A673 (cell line): ENCODE results near the gene SRCAP. TPM values are rescaled to one million over a fixed set of nuclear protein-coding genes. Genes with fewer than 3 reads are reported as not detected.

ENCODE experiments used
- BruUV-seq: library from RNA; stranded (reverse); fragments of 400-500 nt; replicated peaks from 2 replicates; lab custom pipeline; 2021; lab: Mats Ljungman, UMichigan
- CTCF ChIA-PET: fragments of 300-600 bp; sonication (Branson Sonifier 250); formaldehyde crosslinking; loops from one replicate; lab custom pipeline; 2022; ENCODE audit warnings: antibody characterized with exemption; lab: Charles Lee
- POLR2A ChIA-PET: fragments of 300-600 bp; sonication (Branson Sonifier 250); formaldehyde crosslinking; loops from one replicate; lab custom pipeline; 2022; ENCODE audit warnings: antibody characterized with exemption; ENCODE audit not compliant: low non-redundant PET; lab: Charles Lee
- DNase-seq: peaks from one replicate; pipeline ENCODE4 v3.0.0-alpha.2; 2015; ENCODE audit warnings: low spot score
- H3K27ac ChIP-seq: fragments of 200-600 bp; sonication (generic); 2 replicates; pipeline ENCODE4 v1.5.1; 2016; ENCODE audit warnings: mixed run types, low read depth, mild to moderate bottlenecking, mixed read lengths, antibody characterized with exemption, low read length; ENCODE audit not compliant: poor library complexity, severe bottlenecking
- H3K27me3 ChIP-seq: fragments of 200-600 bp; sonication (generic); replicated peaks from 2 replicates; pipeline ENCODE4 v1.6.1; 2017; ENCODE audit warnings: mixed run types, low read depth, mild to moderate bottlenecking, mixed read lengths, antibody characterized with exemption, low read length; ENCODE audit not compliant: insufficient read depth, poor library complexity
- H3K36me3 ChIP-seq: fragments of 200-600 bp; sonication (generic); 2 replicates; pipeline ENCODE4 v1.6.1; 2016; ENCODE audit warnings: mixed run types, mild to moderate bottlenecking, mixed read lengths, antibody characterized with exemption, low read length; ENCODE audit not compliant: insufficient read depth, poor library complexity, severe bottlenecking
- H3K4me1 ChIP-seq: fragments of 200-600 bp; sonication (generic); 2 replicates; pipeline ENCODE4 v1.6.1; 2017; ENCODE audit warnings: mixed run types, mild to moderate bottlenecking, mixed read lengths, antibody characterized with exemption, low read length; ENCODE audit not compliant: insufficient read depth, poor library complexity, severe bottlenecking
- H3K4me3 ChIP-seq: fragments of 200-600 bp; sonication (generic); 2 replicates; pipeline ENCODE4 v1.5.1; 2016; ENCODE audit warnings: low read depth, mixed run types, mild to moderate bottlenecking, mixed read lengths, low read length; ENCODE audit not compliant: poor library complexity, severe bottlenecking
- H3K9me3 ChIP-seq: fragments of 200-600 bp; sonication (generic); 2 replicates; pipeline ENCODE4 v1.6.1; 2016; ENCODE audit warnings: mixed run types, low read depth, mild to moderate bottlenecking, mixed read lengths, antibody characterized with exemption, low read length; ENCODE audit not compliant: poor library complexity, severe bottlenecking
- EZH2 ChIP-seq: fragments of 200-600 bp; sonication (generic); IDR thresholded peaks from 2 replicates; pipeline ENCODE4 v1.6.1; 2017; ENCODE audit warnings: borderline replicate concordance, low read depth, mild to moderate bottlenecking, mixed read lengths, antibody characterized with exemption, low read length; ENCODE audit not compliant: poor library complexity, severe bottlenecking
- intact Hi-C: fragments of 100-400 bp; cut with micrococcal nuclease; formaldehyde crosslinking; loops from one replicate; pipeline ENCODE4 v1.10.0; 2022; ENCODE audit not compliant: unreplicated experiment
- total RNA-seq: library from RNA; stranded (reverse); gene quantifications from 2 replicates; pipeline ENCODE4 v1.2.3, GENCODE V29; 2021
- TF ChIP-seq, protein P1 (sequence below): fragments of 300-800, 200-600 bp; sonication (generic); conservative IDR thresholded peaks from 2 replicates; pipeline ENCODE4 v1.5.1; 2017; ENCODE audit warnings: low read depth, mild to moderate bottlenecking, antibody characterized with exemption, low read length, moderate library complexity, mixed read lengths

SRCAP gene
- total RNA-seq, 1 experiment from 2014 or later: 104 TPM

DNA sequence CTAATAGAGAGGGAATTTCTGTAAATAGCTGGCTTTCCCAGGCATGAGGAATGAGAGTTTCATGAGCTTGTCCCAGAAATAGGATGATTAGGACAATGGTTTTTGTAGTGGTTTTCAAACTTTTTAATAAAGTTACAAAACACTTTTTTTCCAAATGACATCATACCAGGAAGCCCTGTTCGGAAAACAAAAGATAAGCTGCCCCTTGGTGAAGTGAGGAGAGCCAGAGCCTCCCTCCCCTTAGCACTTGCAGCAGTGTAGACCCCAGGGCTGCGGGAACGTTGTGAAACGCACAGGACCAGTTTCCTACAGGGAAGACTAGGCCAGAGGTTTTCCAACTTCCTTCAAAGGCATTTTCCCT, 33.2 kb upstream of the SRCAP start:
- H3K36me3 ChIP-seq: peaks cover 82% of the 10 kb centered on the region
- CTCF ChIA-PET: no interaction called here
- no TSS peak for BruUV-seq

DNA sequence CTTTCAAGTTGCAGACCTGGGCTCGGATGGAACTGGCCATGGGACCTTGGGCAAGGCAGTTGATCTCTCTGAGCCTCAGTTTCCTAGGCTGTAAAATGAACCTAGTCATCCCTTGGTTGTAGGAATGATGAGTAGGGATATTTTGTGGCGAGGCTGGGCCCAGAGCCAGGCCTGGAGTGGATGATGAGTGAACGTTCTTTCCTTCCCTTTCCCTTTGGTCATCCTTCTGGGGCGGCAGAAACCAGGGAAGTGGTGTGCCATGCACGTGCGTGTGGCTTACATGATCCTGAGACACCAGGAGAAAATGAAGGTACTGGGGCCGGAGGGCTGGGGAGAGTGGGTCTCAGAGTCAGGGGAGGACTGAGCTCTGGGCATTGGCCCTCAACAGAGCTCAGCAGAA, 32.3 kb upstream of the SRCAP start:
- Histone ChIP-seq H3K36me3 (peaks cover 77% of the 10 kb centered on the region), H3K9me3 (no peaks in the 10 kb centered on the region), H3K27ac (no peak overlapping the region), H3K4me3 (no peak overlapping the region), H3K4me1 (no peaks in the 10 kb centered on the region), H3K27me3 (no peaks in the 10 kb centered on the region)
- DNase-seq: no peak
- ChIA-PET CTCF (no interaction called here), POLR2A (no interaction called here)
- TF ChIP-seq, protein P1, sequence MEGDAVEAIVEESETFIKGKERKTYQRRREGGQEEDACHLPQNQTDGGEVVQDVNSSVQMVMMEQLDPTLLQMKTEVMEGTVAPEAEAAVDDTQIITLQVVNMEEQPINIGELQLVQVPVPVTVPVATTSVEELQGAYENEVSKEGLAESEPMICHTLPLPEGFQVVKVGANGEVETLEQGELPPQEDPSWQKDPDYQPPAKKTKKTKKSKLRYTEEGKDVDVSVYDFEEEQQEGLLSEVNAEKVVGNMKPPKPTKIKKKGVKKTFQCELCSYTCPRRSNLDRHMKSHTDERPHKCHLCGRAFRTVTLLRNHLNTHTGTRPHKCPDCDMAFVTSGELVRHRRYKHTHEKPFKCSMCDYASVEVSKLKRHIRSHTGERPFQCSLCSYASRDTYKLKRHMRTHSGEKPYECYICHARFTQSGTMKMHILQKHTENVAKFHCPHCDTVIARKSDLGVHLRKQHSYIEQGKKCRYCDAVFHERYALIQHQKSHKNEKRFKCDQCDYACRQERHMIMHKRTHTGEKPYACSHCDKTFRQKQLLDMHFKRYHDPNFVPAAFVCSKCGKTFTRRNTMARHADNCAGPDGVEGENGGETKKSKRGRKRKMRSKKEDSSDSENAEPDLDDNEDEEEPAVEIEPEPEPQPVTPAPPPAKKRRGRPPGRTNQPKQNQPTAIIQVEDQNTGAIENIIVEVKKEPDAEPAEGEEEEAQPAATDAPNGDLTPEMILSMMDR: no peak
- no peak for TF ChIP-seq EZH2
- BruUV-seq: no TSS peak
- intact Hi-C loops: no loop called here

More for the DNA sequence above, 33.2 kb upstream of the SRCAP start:
- DNase-seq: no peak
- Histone ChIP-seq H3K27ac (no peak overlapping the region), H3K4me1 (peaks cover 5% of the 10 kb centered on the region), H3K9me3 (no peaks in the 10 kb centered on the region), H3K27me3 (no peaks in the 10 kb centered on the region), H3K4me3 (no peak overlapping the region)
- POLR2A ChIA-PET: interaction anchor here (0.5 kb wide), 1 partner anchor 28 kb away, joined by 7 read pairs; no protein-coding TSS in a partner anchor
- intact Hi-C loops: no loop called here
- TF ChIP-seq, protein P1: no peak
- TF ChIP-seq EZH2: no peak

DNA sequence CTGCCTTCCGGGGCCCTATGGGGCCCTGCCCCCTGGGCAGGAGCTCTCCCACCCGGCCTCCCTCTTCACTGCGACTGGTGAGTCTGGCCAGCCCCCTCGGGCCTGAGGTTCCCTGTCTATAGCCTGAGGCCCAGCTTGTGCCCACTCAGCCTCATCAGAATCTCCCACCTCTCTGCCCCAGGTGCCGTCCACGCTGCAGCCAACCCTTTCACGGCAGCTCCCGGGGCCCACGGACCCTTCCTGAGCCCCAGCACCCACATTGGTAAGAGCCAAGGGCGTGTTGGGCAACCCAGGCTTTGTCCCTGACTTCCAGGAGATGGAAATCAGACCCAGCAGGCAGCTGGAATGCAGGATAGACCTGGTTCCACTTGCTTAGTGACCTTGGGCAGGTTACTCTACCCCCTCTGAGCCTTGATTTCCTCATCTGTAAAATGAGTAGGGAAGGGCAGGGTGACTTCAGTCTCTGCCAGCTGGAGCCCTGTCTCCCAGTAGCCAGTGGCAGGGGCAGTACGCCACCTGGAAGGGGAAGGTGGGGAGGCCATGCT, 31.5 kb upstream of the SRCAP start:
- no peak overlapping the region for H3K27ac ChIP-seq
- POLR2A ChIA-PET: no interaction called here
- intact Hi-C loops: no loop called here
- CTCF ChIA-PET: no interaction called here
- H3K27me3 ChIP-seq: no peaks in the 10 kb centered on the region
- H3K9me3 ChIP-seq: no peaks in the 10 kb centered on the region
- no peak for TF ChIP-seq EZH2
- TF ChIP-seq, protein P1: no peak
- no peak overlapping the region for H3K4me3 ChIP-seq
- peaks cover 70% of the 10 kb centered on the region for H3K36me3 ChIP-seq
- no peaks in the 10 kb centered on the region for H3K4me1 ChIP-seq
- DNase-seq: no peak
- BruUV-seq: no TSS peak
